Neural crest cell (in vitro differentiated cells): ENCODE measurements around the gene HNRNPA2B1. TPM values are rescaled to one million over a fixed set of nuclear protein-coding genes. Genes with fewer than 3 reads are reported as not detected.
A peak's percentile ranks its signal among the peaks of the same experiment; 100 is the strongest.
"Not testable (repeated sequence)": the region's sequence is repeated elsewhere in the genome, so short reads cannot be mapped to it uniquely, and the experiment has no call there.

Experiments used
- DNase-seq: peaks from one replicate; pipeline ENCODE4 v3.0.0; 2021; ENCODE audit warnings: low read depth, mixed read lengths, low spot score
- H3K27ac Mint-ChIP-seq: one replicate; pipeline ENCODE4 v1.8.0; 2021; ENCODE audit warnings: mild to moderate bottlenecking, mixed read lengths; ENCODE audit not compliant: unreplicated experiment
- H3K27me3 Mint-ChIP-seq: 2 replicates; pipeline ENCODE4 v1.8.0; 2021; ENCODE audit warnings: low read depth, mild to moderate bottlenecking, mixed read lengths
- H3K36me3 Mint-ChIP-seq: 2 replicates; pipeline ENCODE4 v1.8.0; 2021; ENCODE audit warnings: low read depth, mild to moderate bottlenecking, mixed read lengths
- H3K4me1 Mint-ChIP-seq: 2 replicates; pipeline ENCODE4 v1.8.0; 2021; ENCODE audit warnings: mixed read lengths
- H3K4me3 Mint-ChIP-seq: one replicate; pipeline ENCODE4 v1.8.0; 2021; ENCODE audit warnings: mild to moderate bottlenecking, mixed read lengths
- H3K9me3 Mint-ChIP-seq: 2 replicates; pipeline ENCODE4 v1.8.0; 2021; ENCODE audit warnings: mixed read lengths
- total RNA-seq: library from RNA; stranded (reverse); gene quantifications from 2 replicates; pipeline ENCODE4 v1.2.1, GENCODE V29; 2021
- TF ChIP-seq, protein P1 (sequence below): fragments of 200-600 bp; sonication (generic); conservative IDR thresholded peaks from 2 replicates; pipeline ENCODE4 v1.5.0; 2021; ENCODE audit warnings: antibody characterized with exemption, mild to moderate bottlenecking

The HNRNPA2B1 gene
- total RNA-seq, 1 donor from 2014 or later = 1,068 TPM

DNA sequence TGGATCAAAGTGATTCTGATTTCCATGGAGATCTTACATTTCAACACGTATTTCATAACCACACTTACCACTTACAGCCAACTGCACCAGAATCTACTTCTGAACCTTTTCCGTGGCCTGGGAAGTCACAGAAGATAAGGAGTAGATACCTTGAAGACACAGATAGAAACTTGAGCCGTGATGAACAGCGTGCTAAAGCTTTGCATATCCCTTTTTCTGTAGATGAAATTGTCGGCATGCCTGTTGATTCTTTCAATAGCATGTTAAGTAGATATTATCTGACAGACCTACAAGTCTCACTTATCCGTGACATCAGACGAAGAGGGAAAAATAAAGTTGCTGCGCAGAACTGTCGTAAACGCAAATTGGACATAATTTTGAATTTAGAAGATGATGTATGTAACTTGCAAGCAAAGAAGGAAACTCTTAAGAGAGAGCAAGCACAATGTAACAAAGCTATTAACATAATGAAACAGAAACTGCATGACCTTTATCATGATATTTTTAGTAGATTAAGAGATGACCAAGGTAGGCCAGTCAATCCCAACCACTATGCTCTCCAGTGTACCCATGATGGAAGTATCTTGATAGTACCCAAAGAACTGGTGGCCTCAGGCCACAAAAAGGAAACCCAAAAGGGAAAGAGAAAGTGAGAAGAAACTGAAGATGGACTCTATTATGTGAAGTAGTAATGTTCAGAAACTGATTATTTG is 15.3 kb downstream of the HNRNPA2B1 start:
- H3K27me3 Mint-ChIP-seq = peaks cover 31% of the 10 kb centered on the region
- H3K36me3 Mint-ChIP-seq = peaks cover 37% of the 10 kb centered on the region
- H3K4me3 Mint-ChIP-seq = peak overlapping the region; percentile 52
- TF ChIP-seq, protein P1, sequence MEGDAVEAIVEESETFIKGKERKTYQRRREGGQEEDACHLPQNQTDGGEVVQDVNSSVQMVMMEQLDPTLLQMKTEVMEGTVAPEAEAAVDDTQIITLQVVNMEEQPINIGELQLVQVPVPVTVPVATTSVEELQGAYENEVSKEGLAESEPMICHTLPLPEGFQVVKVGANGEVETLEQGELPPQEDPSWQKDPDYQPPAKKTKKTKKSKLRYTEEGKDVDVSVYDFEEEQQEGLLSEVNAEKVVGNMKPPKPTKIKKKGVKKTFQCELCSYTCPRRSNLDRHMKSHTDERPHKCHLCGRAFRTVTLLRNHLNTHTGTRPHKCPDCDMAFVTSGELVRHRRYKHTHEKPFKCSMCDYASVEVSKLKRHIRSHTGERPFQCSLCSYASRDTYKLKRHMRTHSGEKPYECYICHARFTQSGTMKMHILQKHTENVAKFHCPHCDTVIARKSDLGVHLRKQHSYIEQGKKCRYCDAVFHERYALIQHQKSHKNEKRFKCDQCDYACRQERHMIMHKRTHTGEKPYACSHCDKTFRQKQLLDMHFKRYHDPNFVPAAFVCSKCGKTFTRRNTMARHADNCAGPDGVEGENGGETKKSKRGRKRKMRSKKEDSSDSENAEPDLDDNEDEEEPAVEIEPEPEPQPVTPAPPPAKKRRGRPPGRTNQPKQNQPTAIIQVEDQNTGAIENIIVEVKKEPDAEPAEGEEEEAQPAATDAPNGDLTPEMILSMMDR = no peak
- no peak overlapping the region for H3K27ac Mint-ChIP-seq
- peaks cover 2% of the 10 kb centered on the region for H3K9me3 Mint-ChIP-seq
- peaks cover 53% of the 10 kb centered on the region for H3K4me1 Mint-ChIP-seq
- no peak for DNase-seq

DNA sequence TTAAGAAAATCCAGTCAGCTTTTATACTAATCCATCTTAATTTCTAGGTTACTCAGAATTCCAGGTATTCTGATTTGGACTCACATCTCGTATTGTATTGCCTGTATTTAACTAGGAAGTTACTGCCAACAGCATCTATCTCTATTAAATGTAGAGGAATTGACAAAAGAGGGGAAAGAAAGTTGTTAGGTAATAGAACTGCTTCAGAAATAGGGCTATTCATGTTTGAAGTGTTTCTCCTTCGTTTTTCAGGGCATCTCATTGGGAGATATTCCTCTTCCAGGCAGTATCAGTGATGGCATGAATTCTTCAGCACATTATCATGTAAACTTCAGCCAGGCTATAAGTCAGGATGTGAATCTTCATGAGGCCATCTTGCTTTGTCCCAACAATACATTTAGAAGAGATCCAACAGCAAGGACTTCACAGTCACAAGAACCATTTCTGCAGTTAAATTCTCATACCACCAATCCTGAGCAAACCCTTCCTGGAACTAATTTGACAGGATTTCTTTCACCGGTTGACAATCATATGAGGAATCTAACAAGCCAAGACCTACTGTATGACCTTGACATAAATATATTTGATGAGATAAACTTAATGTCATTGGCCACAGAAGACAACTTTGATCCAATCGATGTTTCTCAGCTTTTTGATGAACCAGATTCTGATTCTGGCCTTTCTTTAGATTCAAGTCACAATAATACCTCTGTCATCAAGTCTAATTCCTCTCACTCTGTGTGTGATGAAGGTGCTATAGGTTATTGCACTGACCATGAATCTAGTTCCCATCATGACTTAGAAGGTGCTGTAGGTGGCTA is 16.1 kb downstream of the HNRNPA2B1 start:
- Mint-ChIP-seq H3K4me1 (peaks cover 51% of the 10 kb centered on the region), H3K4me3 (peak overlapping the region; percentile 52), H3K27me3 (peaks cover 30% of the 10 kb centered on the region), H3K36me3 (peaks cover 32% of the 10 kb centered on the region)
- H3K9me3 Mint-ChIP-seq, H3K27ac Mint-ChIP-seq, DNase-seq: not testable (repeated sequence)

- H3K27ac Mint-ChIP-seq = no peak overlapping the region
- H3K9me3 Mint-ChIP-seq = peaks cover 2% of the 10 kb centered on the region
- peak overlapping the region; percentile 52 for H3K4me3 Mint-ChIP-seq
- peaks cover 44% of the 10 kb centered on the region for H3K4me1 Mint-ChIP-seq
- H3K36me3 Mint-ChIP-seq = peaks cover 25% of the 10 kb centered on the region
- peaks cover 33% of the 10 kb centered on the region for H3K27me3 Mint-ChIP-seq
- no peak for DNase-seq
- TF ChIP-seq, protein P1 = no peak
These were observed 16.8 kb downstream of the HNRNPA2B1 start for GRCh38 chr7:26183545-26184280.

- Mint-ChIP-seq H3K27ac (no peak overlapping the region), H3K4me3 (no peak overlapping the region), H3K9me3 (peaks cover 4% of the 10 kb centered on the region), H3K36me3 (peaks cover 19% of the 10 kb centered on the region), H3K27me3 (peaks cover 29% of the 10 kb centered on the region), H3K4me1 (peaks cover 37% of the 10 kb centered on the region)
- no peak for DNase-seq
- TF ChIP-seq, protein P1 = no peak
These were observed 17.8 kb downstream of the HNRNPA2B1 start for GRCh38 chr7:26182706-26183105.

DNA sequence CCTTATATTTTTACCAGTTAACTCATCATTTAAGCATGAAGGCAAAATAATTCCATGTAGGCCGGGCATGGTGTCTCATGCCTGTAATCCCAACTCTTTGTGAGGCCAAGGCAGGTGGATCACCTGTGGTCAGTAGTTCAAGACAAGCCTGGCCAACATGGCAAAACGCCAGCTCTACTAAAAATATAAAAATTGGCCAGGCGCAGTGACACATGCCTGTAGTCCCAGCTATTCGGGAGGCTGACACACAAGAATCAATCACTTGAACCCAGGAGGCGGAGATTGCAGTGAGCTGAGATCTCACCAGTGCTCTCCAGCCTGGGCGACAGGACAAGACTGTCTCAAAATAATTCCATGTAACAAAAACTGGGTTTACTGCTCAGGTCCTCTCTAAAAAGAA is 18.3 kb downstream of the HNRNPA2B1 start:
- H3K9me3 Mint-ChIP-seq = peaks cover 5% of the 10 kb centered on the region
- H3K4me1 Mint-ChIP-seq = peaks cover 35% of the 10 kb centered on the region
- H3K27ac Mint-ChIP-seq = no peak overlapping the region
- TF ChIP-seq, protein P1 = no peak
- H3K4me3 Mint-ChIP-seq = no peak overlapping the region
- no peak for DNase-seq
- H3K36me3 Mint-ChIP-seq = peaks cover 16% of the 10 kb centered on the region
- peaks cover 24% of the 10 kb centered on the region for H3K27me3 Mint-ChIP-seq
